Neural cell (in vitro differentiated cells): Measurements from ENCODE around the gene IFI44. TPM values are rescaled to one million over a fixed set of nuclear protein-coding genes. Genes with fewer than 3 reads are reported as not detected.

Experiments used
- polyA plus RNA-seq: library from polyadenylated mRNA; depleted of rRNA; stranded (reverse); fragments of >200 nt; gene quantifications from 2 replicates; pipeline ENCODE4 v1.2.3, GENCODE V29; 2014

IFI44 gene
- polyA plus RNA-seq, 1 donor from 2014 or later: not detected

Other genes with a start within 250 kb of the IFI44 start
- 0.54 TPM in 2 replicates for gene PTGFR, start 158.9 kb upstream of the IFI44 start, polyA plus RNA-seq
- gene IFI44L, start 29.4 kb upstream of the IFI44 start, polyA plus RNA-seq: 0.10 TPM in 1 of 2 replicates, not detected in the other